ENCODE measurements around the gene TGM3.

TGM3 gene

DNA sequence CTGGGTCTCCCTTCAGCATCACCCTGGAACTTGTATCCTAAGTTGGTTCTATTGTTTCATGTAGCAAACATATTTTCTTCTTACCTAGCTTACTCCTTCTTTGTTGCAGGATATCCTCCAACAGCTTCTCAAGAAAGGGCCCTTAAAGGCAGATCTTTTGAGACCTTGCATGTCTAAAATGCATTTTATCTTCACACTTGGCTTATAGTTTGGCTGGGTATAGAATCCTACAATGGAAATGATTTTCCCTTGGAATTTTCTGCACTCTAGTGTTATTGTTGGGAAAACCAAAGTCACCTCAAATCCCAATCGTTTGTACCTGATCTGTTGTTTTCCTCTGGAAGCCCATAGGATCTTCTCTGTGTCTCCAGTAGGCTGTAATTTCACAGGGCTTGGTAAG, 72.8 kb downstream of the TGM3 start:
- DNase-seq (ENCODE audit: insufficient read length, low spot score) = no peak
- TF ChIP-seq POLR2A (IDR thresholded peaks at IDR 0.05; ENCODE audit: low read depth, low read length) = no peak
- TF ChIP-seq TAF1 (IDR thresholded peaks at IDR 0.05; ENCODE audit: low read depth, low read length) = no peak
- no peak for TF ChIP-seq POU2F2 (IDR thresholded peaks at IDR 0.05; ENCODE audit: low read depth, low read length)
- TF ChIP-seq POLR2AphosphoS5 (IDR thresholded peaks at IDR 0.05; ENCODE audit: low read depth, low read length) = no peak
- TF ChIP-seq SPI1 (IDR thresholded peaks at IDR 0.05; ENCODE audit: low read depth, low read length) = no peak
- no peak for TF ChIP-seq PAX5 (IDR thresholded peaks at IDR 0.05; ENCODE audit: insufficient read depth, low read length, severe bottlenecking)
- FAIRE-seq = no peak

DNA sequence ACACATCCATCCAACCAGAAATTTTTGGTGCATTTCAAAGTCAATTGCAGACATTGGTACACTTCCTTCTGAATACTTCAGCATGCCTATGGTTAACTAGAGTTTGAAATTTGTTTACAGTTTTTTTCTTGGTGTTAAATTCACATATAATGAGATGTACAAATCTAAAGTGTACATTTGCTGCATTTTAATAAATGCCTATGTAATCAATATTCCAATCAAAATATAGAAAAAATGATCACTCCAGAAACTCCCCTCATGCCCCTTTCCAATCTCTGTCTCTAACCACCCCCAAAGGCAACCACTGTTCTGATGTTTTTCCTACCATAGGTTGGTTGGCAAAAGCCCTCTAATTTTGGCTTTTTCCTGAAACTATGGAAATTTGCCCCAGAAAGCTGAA, 77.3 kb downstream of the TGM3 start:
- TF ChIP-seq POLR2AphosphoS5 (IDR thresholded peaks at IDR 0.05; ENCODE audit: low read depth, low read length) = no peak
- no peak for TF ChIP-seq SPI1 (IDR thresholded peaks at IDR 0.05; ENCODE audit: low read depth, low read length)
- no peak for TF ChIP-seq PAX5 (IDR thresholded peaks at IDR 0.05; ENCODE audit: insufficient read depth, low read length, severe bottlenecking)
- no peak for TF ChIP-seq POU2F2 (IDR thresholded peaks at IDR 0.05; ENCODE audit: low read depth, low read length)
- TF ChIP-seq TAF1 (IDR thresholded peaks at IDR 0.05; ENCODE audit: low read depth, low read length) = no peak
- no peak for TF ChIP-seq POLR2A (IDR thresholded peaks at IDR 0.05; ENCODE audit: low read depth, low read length)
- DNase-seq (ENCODE audit: insufficient read length, low spot score) (no peak), FAIRE-seq (no peak)

- TF ChIP-seq POLR2A (IDR thresholded peaks at IDR 0.05; ENCODE audit: low read depth, low read length) (no peak), POU2F2 (IDR thresholded peaks at IDR 0.05; ENCODE audit: low read depth, low read length) (no peak), PAX5 (IDR thresholded peaks at IDR 0.05; ENCODE audit: insufficient read depth, low read length, severe bottlenecking) (no peak)
- FAIRE-seq (no peak), DNase-seq (ENCODE audit: insufficient read length, low spot score) (no peak)
These were observed 78.7 kb downstream of the TGM3 start for GRCh38 chr20:2374346-2375125.

- DNase-seq (ENCODE audit: insufficient read length, low spot score) = no peak
- TF ChIP-seq POU2F2 (IDR thresholded peaks at IDR 0.05; ENCODE audit: low read depth, low read length) (no peak), POLR2AphosphoS5 (IDR thresholded peaks at IDR 0.05; ENCODE audit: low read depth, low read length) (no peak), TAF1 (IDR thresholded peaks at IDR 0.05; ENCODE audit: low read depth, low read length) (no peak), POLR2A (IDR thresholded peaks at IDR 0.05; ENCODE audit: low read depth, low read length) (no peak), PAX5 (IDR thresholded peaks at IDR 0.05; ENCODE audit: insufficient read depth, low read length, severe bottlenecking) (no peak), SPI1 (IDR thresholded peaks at IDR 0.05; ENCODE audit: low read depth, low read length) (no peak)
- FAIRE-seq = no peak
These were observed 83.1 kb downstream of the TGM3 start for GRCh38 chr20:2378893-2379292.

- FAIRE-seq (no peak), DNase-seq (ENCODE audit: insufficient read length, low spot score) (no peak)
- no peak for TF ChIP-seq SPI1 (IDR thresholded peaks at IDR 0.05; ENCODE audit: low read depth, low read length)
- no peak for TF ChIP-seq POLR2A (IDR thresholded peaks at IDR 0.05; ENCODE audit: low read depth, low read length)
- TF ChIP-seq TAF1 (IDR thresholded peaks at IDR 0.05; ENCODE audit: low read depth, low read length) = no peak
- no peak for TF ChIP-seq PAX5 (IDR thresholded peaks at IDR 0.05; ENCODE audit: insufficient read depth, low read length, severe bottlenecking)
- TF ChIP-seq POU2F2 (IDR thresholded peaks at IDR 0.05; ENCODE audit: low read depth, low read length) = no peak
- no peak for TF ChIP-seq POLR2AphosphoS5 (IDR thresholded peaks at IDR 0.05; ENCODE audit: low read depth, low read length)
These were observed 83.9 kb downstream of the TGM3 start for GRCh38 chr20:2379511-2380229.

- FAIRE-seq (no peak), DNase-seq (ENCODE audit: insufficient read length, low spot score) (no peak)
- TF ChIP-seq SPI1 (IDR thresholded peaks at IDR 0.05; ENCODE audit: low read depth, low read length) (no peak), POLR2A (IDR thresholded peaks at IDR 0.05; ENCODE audit: low read depth, low read length) (no peak), PAX5 (IDR thresholded peaks at IDR 0.05; ENCODE audit: insufficient read depth, low read length, severe bottlenecking) (no peak), POLR2AphosphoS5 (IDR thresholded peaks at IDR 0.05; ENCODE audit: low read depth, low read length) (no peak), TAF1 (IDR thresholded peaks at IDR 0.05; ENCODE audit: low read depth, low read length) (no peak), POU2F2 (IDR thresholded peaks at IDR 0.05; ENCODE audit: low read depth, low read length) (no peak)
These were observed 84.8 kb downstream of the TGM3 start, which contains the start of gene TGM6 for GRCh38 chr20:2380601-2381000. Gene TGM6 (plus strand): TSS chr20:2380901. CDS start chr20:2380969, 68 bp downstream.

DNA sequence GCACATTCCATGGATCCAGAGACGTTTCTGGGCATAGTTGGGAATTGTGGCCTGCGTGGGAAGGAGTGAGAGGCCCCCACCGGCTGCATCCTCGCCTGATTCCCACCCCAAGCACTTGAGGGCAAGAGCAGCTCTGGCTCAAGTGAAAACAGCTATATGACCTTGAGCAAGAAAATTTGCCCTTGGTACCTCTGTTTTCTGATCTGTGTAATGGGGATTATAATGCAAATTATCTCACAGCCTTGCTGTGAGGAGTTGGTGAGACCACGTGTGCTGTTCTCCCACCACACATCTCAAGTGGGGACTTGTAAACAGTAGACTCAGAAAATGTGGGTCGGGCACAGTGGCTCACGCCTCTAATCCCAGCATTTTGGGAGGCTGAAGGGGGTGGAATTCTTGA, 85.5 kb downstream of the TGM3 start:
- FAIRE-seq (no peak), DNase-seq (ENCODE audit: insufficient read length, low spot score) (no peak)
- TF ChIP-seq SPI1 (IDR thresholded peaks at IDR 0.05; ENCODE audit: low read depth, low read length) = no peak

- FAIRE-seq = no peak
These were observed 87.0 kb downstream of the TGM3 start for GRCh38 chr20:2382833-2383232.

GRCh38 chr20:2385026-2385425, 89.2 kb downstream of the TGM3 start:
- FAIRE-seq = no peak
- TF ChIP-seq POLR2A (IDR thresholded peaks at IDR 0.05; ENCODE audit: low read depth, low read length) (no peak), TAF1 (IDR thresholded peaks at IDR 0.05; ENCODE audit: low read depth, low read length) (no peak), POLR2AphosphoS5 (IDR thresholded peaks at IDR 0.05; ENCODE audit: low read depth, low read length) (no peak), POU2F2 (IDR thresholded peaks at IDR 0.05; ENCODE audit: low read depth, low read length) (no peak), SPI1 (IDR thresholded peaks at IDR 0.05; ENCODE audit: low read depth, low read length) (no peak), PAX5 (IDR thresholded peaks at IDR 0.05; ENCODE audit: insufficient read depth, low read length, severe bottlenecking) (no peak)
- DNase-seq (ENCODE audit: insufficient read length, low spot score) = no peak

More at GRCh38 chr20:2382833-2383232, 87.0 kb downstream of the TGM3 start:
- DNase-seq (ENCODE audit: insufficient read length, low spot score) = no peak
- TF ChIP-seq POU2F2 (IDR thresholded peaks at IDR 0.05; ENCODE audit: low read depth, low read length) (no peak), TAF1 (IDR thresholded peaks at IDR 0.05; ENCODE audit: low read depth, low read length) (no peak), POLR2A (IDR thresholded peaks at IDR 0.05; ENCODE audit: low read depth, low read length) (no peak), PAX5 (IDR thresholded peaks at IDR 0.05; ENCODE audit: insufficient read depth, low read length, severe bottlenecking) (no peak), SPI1 (IDR thresholded peaks at IDR 0.05; ENCODE audit: low read depth, low read length) (no peak), POLR2AphosphoS5 (IDR thresholded peaks at IDR 0.05; ENCODE audit: low read depth, low read length) (no peak)

Measured in GM12891 (cell line).